Cardiac fibroblast (primary cell): ENCODE results near the gene MEGF11.

Source experiments
- DNase-seq, 2 donors: peaks; one replicate each; pipeline versions ENCODE4 v3.0.0 to v3.0.0-alpha.2; 2010; ENCODE audit warnings: low read depth in 2 of 2
- H3K4me3 ChIP-seq, 2 donors: replicated peaks in 1 of 2; 1 replicate in 1 of 2; 2 replicates in 1 of 2; pipeline ENCODE4 v1.5.1; 2011; ENCODE audit warnings: low read depth in 2 of 2, low read length in 2 of 2, mild to moderate bottlenecking in 2 of 2, moderate library complexity in 1 of 2
- CTCF ChIP-seq: IDR thresholded peaks from one replicate; pipeline ENCODE4 v1.5.1; 2011; ENCODE audit warnings: low read depth, mild to moderate bottlenecking, low read length, inconsistent platforms

MEGF11 gene

GRCh38 chr15:66128116-66128680, 125.4 kb downstream of the MEGF11 start:
- no peak for DNase-seq
- TF ChIP-seq CTCF: no peak

GRCh38 chr15:66126456-66126855, 127.1 kb downstream of the MEGF11 start:
- no peak overlapping the region for H3K4me3 ChIP-seq
- no peak for DNase-seq
- no peak for TF ChIP-seq CTCF

More at GRCh38 chr15:66128116-66128680, 125.4 kb downstream of the MEGF11 start:
- H3K4me3 ChIP-seq: no peak overlapping the region

GRCh38 chr15:66126031-66126441, 127.5 kb downstream of the MEGF11 start:
- no peak for TF ChIP-seq CTCF
- no peak overlapping the region for H3K4me3 ChIP-seq

GRCh38 chr15:66124651-66125050, 128.9 kb downstream of the MEGF11 start:
- no peak for DNase-seq
- no peak for TF ChIP-seq CTCF
- H3K4me3 ChIP-seq: no peak overlapping the region

More at GRCh38 chr15:66126031-66126441, 127.5 kb downstream of the MEGF11 start:
- no peak for DNase-seq

- TF ChIP-seq CTCF: no peak
- no peak for DNase-seq
- no peak overlapping the region for H3K4me3 ChIP-seq
These were observed 129.8 kb downstream of the MEGF11 start for GRCh38 chr15:66123799-66124198.

- no peak for TF ChIP-seq CTCF
- DNase-seq: no peak
- no peak overlapping the region for H3K4me3 ChIP-seq
These were observed 133.1 kb downstream of the MEGF11 start for GRCh38 chr15:66120422-66120821.

- no peak overlapping the region for H3K4me3 ChIP-seq
- DNase-seq: no peak
- no peak for TF ChIP-seq CTCF
These were observed 135.7 kb downstream of the MEGF11 start for GRCh38 chr15:66117841-66118240.
